HCT116 (cell line): ENCODE results near the gene CNKSR1.

ENCODE experiments used
- EZH2 ChIP-seq: fragments of 200-600 bp; sonication (generic); IDR thresholded peaks from 2 replicates; pipeline ENCODE4 v1.6.1; 2017; ENCODE audit warnings: antibody characterized with exemption, mixed run types
- POLR2A ChIP-seq: IDR thresholded peaks from 2 replicates; pipeline ENCODE4 v1.7.0; 2011; ENCODE audit warnings: borderline replicate concordance; ENCODE audit not compliant: insufficient read depth, insufficient read length; ENCODE audit errors: extremely low read depth
- REST ChIP-seq: IDR thresholded peaks from 2 replicates; pipeline ENCODE4 v1.6.1; 2012; ENCODE audit warnings: low read depth
- SIN3A ChIP-seq: IDR thresholded peaks from 2 replicates; pipeline ENCODE4 v1.6.1; 2012; ENCODE audit warnings: low read depth
- SP1 ChIP-seq: IDR thresholded peaks from 2 replicates; pipeline ENCODE4 v1.6.1; 2012; ENCODE audit warnings: low read depth
- TF ChIP-seq, protein P1 (sequence below), 3 experiments: fragments of 200-600 bp in 1 of 3; sonication (generic) in 1 of 3; IDR thresholded peaks in 2 of 3; conservative IDR thresholded peaks in 1 of 3; 2 replicates each; pipeline ENCODE4 v1.5.1; 2012 to 2017; ENCODE audit warnings: low read depth in 2 of 3, low read length in 2 of 3, antibody characterized with exemption in 1 of 3, borderline replicate concordance in 1 of 3, control low read depth in 1 of 3, mild to moderate bottlenecking in 1 of 3, mixed read lengths in 1 of 3, mixed run types in 1 of 3, moderate library complexity in 1 of 3; ENCODE audit not compliant: insufficient read depth in 1 of 3
- TF ChIP-seq, protein P2 (sequence below): IDR thresholded peaks from 2 replicates; pipeline ENCODE4 v1.6.1; 2012
- TF ChIP-seq, protein P3 (sequence below): IDR thresholded peaks from 2 replicates; pipeline ENCODE4 v1.6.1; 2012

GRCh38 chr1:26145960-26146294 is 31.4 kb upstream of the CNKSR1 start:
- TF ChIP-seq, protein P1, sequence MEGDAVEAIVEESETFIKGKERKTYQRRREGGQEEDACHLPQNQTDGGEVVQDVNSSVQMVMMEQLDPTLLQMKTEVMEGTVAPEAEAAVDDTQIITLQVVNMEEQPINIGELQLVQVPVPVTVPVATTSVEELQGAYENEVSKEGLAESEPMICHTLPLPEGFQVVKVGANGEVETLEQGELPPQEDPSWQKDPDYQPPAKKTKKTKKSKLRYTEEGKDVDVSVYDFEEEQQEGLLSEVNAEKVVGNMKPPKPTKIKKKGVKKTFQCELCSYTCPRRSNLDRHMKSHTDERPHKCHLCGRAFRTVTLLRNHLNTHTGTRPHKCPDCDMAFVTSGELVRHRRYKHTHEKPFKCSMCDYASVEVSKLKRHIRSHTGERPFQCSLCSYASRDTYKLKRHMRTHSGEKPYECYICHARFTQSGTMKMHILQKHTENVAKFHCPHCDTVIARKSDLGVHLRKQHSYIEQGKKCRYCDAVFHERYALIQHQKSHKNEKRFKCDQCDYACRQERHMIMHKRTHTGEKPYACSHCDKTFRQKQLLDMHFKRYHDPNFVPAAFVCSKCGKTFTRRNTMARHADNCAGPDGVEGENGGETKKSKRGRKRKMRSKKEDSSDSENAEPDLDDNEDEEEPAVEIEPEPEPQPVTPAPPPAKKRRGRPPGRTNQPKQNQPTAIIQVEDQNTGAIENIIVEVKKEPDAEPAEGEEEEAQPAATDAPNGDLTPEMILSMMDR (IDR thresholded peaks at IDR 0.05 in 2 of 3, conservative IDR thresholded peaks at IDR 0.05 in 1 of 3; ENCODE audit: borderline replicate concordance in 1 of 3, insufficient read depth in 1 of 3, low read depth in 2 of 3, low read length in 2 of 3): no peak
- TF ChIP-seq SIN3A: no peak
- TF ChIP-seq POLR2A: no peak
- TF ChIP-seq SP1: no peak
- TF ChIP-seq, protein P2, sequence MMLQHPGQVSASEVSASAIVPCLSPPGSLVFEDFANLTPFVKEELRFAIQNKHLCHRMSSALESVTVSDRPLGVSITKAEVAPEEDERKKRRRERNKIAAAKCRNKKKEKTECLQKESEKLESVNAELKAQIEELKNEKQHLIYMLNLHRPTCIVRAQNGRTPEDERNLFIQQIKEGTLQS: no peak
- TF ChIP-seq, protein P3, sequence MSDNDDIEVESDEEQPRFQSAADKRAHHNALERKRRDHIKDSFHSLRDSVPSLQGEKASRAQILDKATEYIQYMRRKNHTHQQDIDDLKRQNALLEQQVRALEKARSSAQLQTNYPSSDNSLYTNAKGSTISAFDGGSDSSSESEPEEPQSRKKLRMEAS: no peak
- no peak for TF ChIP-seq REST
- TF ChIP-seq EZH2: no peak
